Liver (tissue), 3 donors: ENCODE measurements around the gene PGRMC1.

Experiments
- CTCF ChIP-seq: fragments of 150-350 bp; IDR thresholded peaks from 2 replicates; pipeline ENCODE4 v1.5.1; 2017; ENCODE audit warnings: improper control_type of control experiment, low read depth, low read length; ENCODE audit not compliant: missing input control
- EGR1 ChIP-seq, 2 donors: IDR thresholded peaks; 2 replicates each; pipeline ENCODE4 v1.6.1; 2016 to 2018; ENCODE audit warnings: antibody characterized with exemption in 2 of 2, low read depth in 2 of 2
- FOXA1 ChIP-seq: IDR thresholded peaks from 2 replicates; pipeline ENCODE4 v1.6.1; 2016; ENCODE audit warnings: antibody characterized with exemption
- GABPA ChIP-seq, 2 donors: IDR thresholded peaks in 1 of 2; conservative IDR thresholded peaks in 1 of 2; 2 replicates each; pipeline ENCODE4 v1.6.1; 2016; ENCODE audit warnings: antibody characterized with exemption in 2 of 2, mild to moderate bottlenecking in 1 of 2, moderate library complexity in 1 of 2
- JUND ChIP-seq, 2 donors: IDR thresholded peaks; 2 replicates each; pipeline ENCODE4 v1.6.1; 2016; ENCODE audit warnings: antibody characterized with exemption in 2 of 2
- RAD21 ChIP-seq, 2 donors: IDR thresholded peaks; 2 replicates each; pipeline ENCODE4 v1.6.1; 2016; ENCODE audit warnings: antibody characterized with exemption in 2 of 2, mild to moderate bottlenecking in 2 of 2
- SP1 ChIP-seq: IDR thresholded peaks from 2 replicates; pipeline ENCODE4 v1.6.1; 2018; ENCODE audit warnings: antibody characterized with exemption, mild to moderate bottlenecking
- YY1 ChIP-seq: IDR thresholded peaks from 2 replicates; pipeline ENCODE4 v1.6.1; 2016; ENCODE audit warnings: antibody characterized with exemption, mild to moderate bottlenecking
- TF ChIP-seq, protein P1 (sequence below): IDR thresholded peaks from 2 replicates; pipeline ENCODE4 v1.6.1; 2016; ENCODE audit warnings: antibody characterized with exemption
- donor health status: healthy.
- donor health status: healthy.

- TF ChIP-seq CTCF = no peak
- no peak for TF ChIP-seq GABPA (IDR thresholded peaks at IDR 0.05 in 1 of 2, conservative IDR thresholded peaks at IDR 0.05 in 1 of 2)
- no peak for TF ChIP-seq SP1
- no peak for TF ChIP-seq EGR1 (IDR thresholded peaks at IDR 0.05; ENCODE audit: low read depth in 2 of 2)
- TF ChIP-seq YY1 = no peak
- TF ChIP-seq JUND (IDR thresholded peaks at IDR 0.05) = no peak
- TF ChIP-seq, protein P1, sequence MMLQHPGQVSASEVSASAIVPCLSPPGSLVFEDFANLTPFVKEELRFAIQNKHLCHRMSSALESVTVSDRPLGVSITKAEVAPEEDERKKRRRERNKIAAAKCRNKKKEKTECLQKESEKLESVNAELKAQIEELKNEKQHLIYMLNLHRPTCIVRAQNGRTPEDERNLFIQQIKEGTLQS = no peak
- no peak for TF ChIP-seq RAD21 (IDR thresholded peaks at IDR 0.05)
- TF ChIP-seq FOXA1 = no peak
Measured at GRCh38 chrX:119230850-119231249, 5.2 kb upstream of the PGRMC1 start.
